Trophoblast cell (in vitro differentiated cells and primary cell): Measurements from ENCODE around the gene TRAPPC5.

ENCODE experiments used
- DNase-seq, 2 donors: peaks; one replicate each; pipeline ENCODE4 v3.0.0-alpha.2; 2016
- H2AFZ ChIP-seq: 2 replicates; pipeline ENCODE4 v1.6.1; 2013; ENCODE audit warnings: low read length, moderate library complexity, mild to moderate bottlenecking; ENCODE audit not compliant: insufficient read depth, poor library complexity
- H2AK5ac ChIP-seq: 2 replicates; pipeline ENCODE4 v1.6.1; 2013; ENCODE audit warnings: mild to moderate bottlenecking, low read length
- H2BK120ac ChIP-seq: 2 replicates; pipeline ENCODE4 v1.6.1; 2013; ENCODE audit warnings: low read length, mild to moderate bottlenecking, moderate library complexity; ENCODE audit not compliant: insufficient read depth, poor library complexity
- H2BK12ac ChIP-seq: 2 replicates; pipeline ENCODE4 v1.6.1; 2013; ENCODE audit warnings: mild to moderate bottlenecking, low read length, moderate library complexity
- H2BK5ac ChIP-seq: 2 replicates; pipeline ENCODE4 v1.6.1; 2013; ENCODE audit warnings: low read length, low read depth, moderate library complexity, mild to moderate bottlenecking; ENCODE audit not compliant: poor library complexity
- H3K14ac ChIP-seq: 2 replicates; pipeline ENCODE4 v1.6.1; 2013; ENCODE audit warnings: mild to moderate bottlenecking, low read length
- H3K18ac ChIP-seq: 2 replicates; pipeline ENCODE4 v1.6.1; 2013; ENCODE audit warnings: mild to moderate bottlenecking, low read length
- H3K23ac ChIP-seq: 2 replicates; pipeline ENCODE4 v1.6.1; 2013; ENCODE audit warnings: low read length
- H3K27ac ChIP-seq: 2 replicates; pipeline ENCODE4 v1.5.1; 2013; ENCODE audit warnings: low read depth, mild to moderate bottlenecking, inconsistent platforms, low read length, moderate library complexity
- H3K27me3 ChIP-seq: 2 replicates; pipeline ENCODE4 v1.6.1; 2013; ENCODE audit warnings: inconsistent platforms, mild to moderate bottlenecking, low read length, moderate library complexity; ENCODE audit not compliant: insufficient read depth
- H3K36me3 ChIP-seq, 2 experiments: 1 replicate in 1 of 2; 2 replicates in 1 of 2; pipeline ENCODE4 v1.6.1; 2013; ENCODE audit warnings: low read length in 2 of 2, mild to moderate bottlenecking in 2 of 2, moderate library complexity in 1 of 2; ENCODE audit not compliant: insufficient read depth in 2 of 2, control insufficient read depth in 1 of 2
- H3K4ac ChIP-seq: 2 replicates; pipeline ENCODE4 v1.6.1; 2013; ENCODE audit warnings: low read depth, mild to moderate bottlenecking, low read length, moderate library complexity
- H3K4me1 ChIP-seq, 2 experiments: 1 replicate in 1 of 2; 2 replicates in 1 of 2; pipeline ENCODE4 v1.6.1; 2013; ENCODE audit warnings: low read length in 2 of 2, mild to moderate bottlenecking in 2 of 2, moderate library complexity in 1 of 2; ENCODE audit not compliant: insufficient read depth in 2 of 2, control insufficient read depth in 1 of 2
- H3K4me2 ChIP-seq: 2 replicates; pipeline ENCODE4 v1.6.1; 2013; ENCODE audit warnings: inconsistent platforms, mild to moderate bottlenecking, low read length, moderate library complexity
- H3K4me3 ChIP-seq: 2 replicates; pipeline ENCODE4 v1.5.1; 2013; ENCODE audit warnings: mild to moderate bottlenecking, low read depth, low read length, inconsistent platforms
- H3K79me1 ChIP-seq: one replicate; pipeline ENCODE4 v1.6.1; 2013; ENCODE audit warnings: low read length
- H3K79me2 ChIP-seq: 2 replicates; pipeline ENCODE4 v1.6.1; 2013; ENCODE audit warnings: low read length, mild to moderate bottlenecking; ENCODE audit not compliant: control insufficient read depth, insufficient read depth, poor library complexity
- H3K9ac ChIP-seq: 2 replicates; pipeline ENCODE4 v1.6.1; 2013; ENCODE audit warnings: mild to moderate bottlenecking, low read length
- H3K9me3 ChIP-seq: 2 replicates; pipeline ENCODE4 v1.6.1; 2013; ENCODE audit warnings: low read depth, mild to moderate bottlenecking, control low read depth, inconsistent platforms, low read length; ENCODE audit not compliant: insufficient read depth
- H4K12ac ChIP-seq: 2 replicates; pipeline ENCODE4 v1.6.1; 2013; ENCODE audit warnings: low read depth, mild to moderate bottlenecking, low read length, moderate library complexity
- H4K8ac ChIP-seq: 2 replicates; pipeline ENCODE4 v1.6.1; 2013; ENCODE audit warnings: low read depth, mild to moderate bottlenecking, low read length, moderate library complexity
- H4K91ac ChIP-seq: one replicate; pipeline ENCODE4 v1.6.1; 2013; ENCODE audit warnings: low read depth, mild to moderate bottlenecking, low read length, moderate library complexity
- WGBS: extraction: QIAGEN DNeasy Blood & Tissue Kit; methylation state at CpG from one replicate; pipeline ENCODE4 v1.1.7; 2013; ENCODE audit warnings: missing lambda C conversion rate; ENCODE audit not compliant: insufficient read length, insufficient coverage; ENCODE audit errors: extremely low coverage; 5-methylcytosine and 5-hydroxymethylcytosine counted together

TRAPPC5 gene

DNA sequence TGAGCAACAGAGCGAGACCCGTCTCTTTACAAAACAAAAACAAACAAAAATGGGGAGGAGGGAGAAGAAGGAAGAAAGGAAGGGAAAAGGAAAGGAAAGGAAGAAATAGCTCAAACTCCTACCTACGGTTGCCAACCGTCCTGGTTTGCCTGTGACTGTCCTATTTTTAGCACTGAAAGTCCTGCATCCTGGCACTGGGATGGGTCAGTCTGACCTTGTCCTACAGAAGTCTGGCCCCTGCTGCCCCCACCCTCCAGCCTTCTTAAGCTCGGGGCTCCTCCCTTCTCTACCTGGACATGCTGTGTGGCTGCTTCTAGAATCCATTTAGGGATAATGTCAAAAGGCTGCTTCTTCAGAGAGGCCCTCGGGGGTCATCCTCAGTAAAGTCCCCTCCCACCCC is 45.0 kb upstream of the TRAPPC5 start:
- WGBS: no CpG with 5 or more reads among the region's 6 CpGs
- Histone ChIP-seq H3K36me3 (peaks cover 13 to 18% of the 10 kb centered on the region in 2 experiments), H3K79me2 (peaks cover 7% of the 10 kb centered on the region), H3K4me2 (no peak overlapping the region), H3K79me1 (peaks cover 6% of the 10 kb centered on the region), H3K27ac (no peak overlapping the region), H3K4me1 (peaks cover 7 to 12% of the 10 kb centered on the region in 2 experiments), H2AFZ (no peak overlapping the region), H2BK5ac (no peak overlapping the region), H4K12ac (no peak overlapping the region), H3K18ac (no peak overlapping the region), H3K27me3 (no peaks in the 10 kb centered on the region), H3K9ac (no peak overlapping the region), H2BK120ac (no peak overlapping the region), H2AK5ac (no peak overlapping the region), H3K14ac (no peak overlapping the region), H3K4ac (no peak overlapping the region), H3K9me3 (peaks cover 11% of the 10 kb centered on the region), H3K23ac (no peak overlapping the region), H4K8ac (no peak overlapping the region), H2BK12ac (no peak overlapping the region), H3K4me3 (no peak overlapping the region), H4K91ac (no peak overlapping the region)
- DNase-seq: no peak

- Histone ChIP-seq H3K4ac (no peak overlapping the region), H3K27ac (no peak overlapping the region), H3K9me3 (peaks cover 11% of the 10 kb centered on the region), H3K36me3 (peaks cover 13 to 18% of the 10 kb centered on the region in 2 experiments), H2BK5ac (no peak overlapping the region), H3K23ac (no peak overlapping the region), H3K27me3 (no peaks in the 10 kb centered on the region), H3K4me3 (no peak overlapping the region), H2BK120ac (no peak overlapping the region), H3K14ac (no peak overlapping the region), H4K12ac (no peak overlapping the region), H2AFZ (no peak overlapping the region), H3K18ac (no peak overlapping the region), H4K91ac (peak overlapping the region; percentile 11), H3K9ac (no peak overlapping the region), H3K4me2 (peak overlapping the region; percentile 63), H2AK5ac (no peak overlapping the region), H3K79me2 (peaks cover 7% of the 10 kb centered on the region), H3K79me1 (peaks cover 6% of the 10 kb centered on the region), H3K4me1 (peaks cover 7 to 11% of the 10 kb centered on the region in 2 experiments), H4K8ac (peak overlapping the region; percentile 48), H2BK12ac (no peak overlapping the region)
- no CpG with 5 or more reads among the region's 16 CpGs for WGBS
- DNase-seq: no peak
Observed at GRCh38 chr19:7636317-7636690, 44.3 kb upstream of the TRAPPC5 start.

DNA sequence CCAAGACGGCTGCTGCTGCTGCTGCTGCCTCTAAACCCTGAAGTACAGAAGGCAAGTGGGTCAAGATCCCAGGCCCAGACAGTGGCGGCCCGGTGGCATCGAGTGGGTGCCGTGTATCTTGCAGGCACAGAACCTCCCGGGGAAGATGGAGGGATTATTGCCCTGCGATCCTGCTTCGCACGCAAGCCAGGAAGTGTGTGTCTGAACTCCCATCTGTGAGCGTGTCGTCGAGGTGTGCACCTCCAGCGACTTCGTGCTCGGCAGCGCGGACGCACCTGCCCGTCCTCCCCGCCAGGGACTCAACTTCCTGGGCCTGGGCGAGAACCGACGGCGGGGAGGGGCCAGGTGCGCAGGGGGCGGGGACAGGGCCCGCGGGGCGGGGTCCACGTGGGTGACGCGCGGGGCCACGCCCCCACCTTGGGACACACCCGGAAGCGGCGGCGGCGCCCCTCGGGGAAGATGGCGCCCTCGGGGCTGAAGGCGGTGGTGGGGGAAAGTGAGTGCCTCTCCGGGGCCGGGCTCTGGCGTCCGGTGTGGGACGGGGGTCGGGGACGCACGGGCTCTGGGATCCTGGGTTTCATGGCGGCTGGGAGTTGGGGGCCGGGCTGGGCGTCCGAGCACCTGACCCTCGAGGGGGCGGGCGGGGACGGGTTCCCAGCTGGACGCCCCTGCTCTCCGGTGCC is 43.8 kb upstream of the TRAPPC5 start, which contains the start of gene STXBP2:
TSS of gene STXBP2 (plus strand) at position 420 of the 683 bp plus-strand sequence. CDS start at position 460, 40 bp downstream.
- H3K79me1 ChIP-seq: peaks cover 6% of the 10 kb centered on the region
- peaks cover 11% of the 10 kb centered on the region for H3K9me3 ChIP-seq
- WGBS: no CpG with 5 or more reads among the region's 61 CpGs

DNA sequence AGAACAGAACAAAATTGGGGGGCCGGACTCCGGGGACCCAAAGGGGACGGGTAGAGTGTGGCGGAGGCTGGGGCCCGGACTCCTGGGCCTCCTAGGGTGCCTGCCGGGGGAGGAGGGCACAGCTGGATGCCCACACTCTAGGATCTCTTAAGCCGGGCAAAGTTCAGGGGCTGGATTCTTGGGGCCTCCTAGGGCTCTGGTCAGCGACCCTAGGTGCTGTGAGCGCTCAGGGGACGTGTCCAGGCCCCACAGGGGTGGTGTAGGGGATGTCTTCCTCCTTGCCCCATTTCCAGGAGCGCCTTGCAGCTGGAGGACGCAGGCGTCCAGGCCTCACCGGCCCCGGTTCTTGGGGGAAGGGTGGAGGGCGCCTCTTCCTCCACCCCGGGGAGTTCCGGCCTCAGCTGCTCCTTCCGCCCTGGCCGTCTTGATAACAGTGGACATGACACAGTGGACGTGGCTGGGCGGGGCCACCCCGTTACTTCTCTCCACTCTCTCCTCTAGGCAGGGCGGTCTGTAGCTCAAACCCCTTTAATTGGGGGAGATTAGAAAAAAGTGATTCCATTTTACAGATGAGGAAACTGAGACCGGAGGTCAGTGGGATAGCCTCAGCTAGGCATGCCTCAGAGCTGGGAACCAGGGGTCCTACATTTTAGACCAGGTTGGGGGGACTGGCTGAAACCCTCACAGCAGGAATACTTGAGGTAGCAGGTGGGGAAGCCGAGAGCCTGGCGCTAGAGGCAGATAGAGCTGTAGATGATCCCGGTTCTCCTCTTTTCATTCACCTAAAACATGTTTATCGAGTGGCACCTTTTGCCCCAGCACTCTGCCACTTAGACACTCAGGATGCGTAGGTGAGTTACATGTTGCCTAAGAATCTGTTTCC is 43.0 kb upstream of the TRAPPC5 start:
- no peak overlapping the region for H2BK12ac ChIP-seq
- WGBS: no CpG with 5 or more reads among the region's 30 CpGs
- H4K8ac ChIP-seq: peak overlapping the region; percentile 87
- H3K27me3 ChIP-seq: no peaks in the 10 kb centered on the region
- H3K36me3 ChIP-seq: peaks cover 14 to 16% of the 10 kb centered on the region in 2 experiments
- peak overlapping the region; percentile 84 for H3K4me3 ChIP-seq
- peak overlapping the region; percentile 87 for H3K9ac ChIP-seq
- peak overlapping the region; percentile 19 for H3K14ac ChIP-seq
- peak overlapping the region; percentile 57 for H3K4ac ChIP-seq
- H3K23ac ChIP-seq: no peak overlapping the region
- peak overlapping the region; percentile 67 for H2AK5ac ChIP-seq
- H3K79me2 ChIP-seq: peaks cover 7% of the 10 kb centered on the region
- H4K91ac ChIP-seq: peak overlapping the region; percentile 70
- H3K27ac ChIP-seq: no peak overlapping the region
- H3K4me1 ChIP-seq: peaks cover 7 to 11% of the 10 kb centered on the region in 2 experiments
- peak overlapping the region; percentile 84 for H4K12ac ChIP-seq
- peaks cover 6% of the 10 kb centered on the region for H3K79me1 ChIP-seq
- peaks cover 8% of the 10 kb centered on the region for H3K9me3 ChIP-seq
- peak overlapping the region; percentile 40 for H3K18ac ChIP-seq
- H2BK5ac ChIP-seq: peak overlapping the region; percentile 9
- H2AFZ ChIP-seq: no peak overlapping the region
- DNase-seq: peak; percentile 46 to 59
- H3K4me2 ChIP-seq: peak overlapping the region; percentile 89
- peak overlapping the region; percentile 36 for H2BK120ac ChIP-seq

More for the DNA sequence above, 43.8 kb upstream of the TRAPPC5 start, which contains the start of gene STXBP2:
- H3K4me3 ChIP-seq: peak within 1 kb of the TSS; percentile 84
- H4K91ac ChIP-seq: peak within 1 kb of the TSS; percentile 70
- H4K8ac ChIP-seq: peak within 1 kb of the TSS; percentile 87
- H3K27me3 ChIP-seq: no peaks in the 10 kb centered on the region
- H3K27ac ChIP-seq: no peak within 1 kb of the TSS
- H3K36me3 ChIP-seq: peaks cover 10 to 17% of the 10 kb centered on the region in 2 experiments
- peak within 1 kb of the TSS; percentile 57 for H3K4ac ChIP-seq
- peak within 1 kb of the TSS; percentile 67 for H2AK5ac ChIP-seq
- H3K14ac ChIP-seq: peak within 1 kb of the TSS; percentile 20
- no peak within 1 kb of the TSS for H2AFZ ChIP-seq
- peak within 1 kb of the TSS; percentile 36 for H2BK120ac ChIP-seq
- peak; percentile 79 to 91 for DNase-seq
- peak within 1 kb of the TSS; percentile 89 for H3K4me2 ChIP-seq
- H3K18ac ChIP-seq: peak within 1 kb of the TSS; percentile 40
- peaks cover 7 to 11% of the 10 kb centered on the region in 2 experiments for H3K4me1 ChIP-seq
- H2BK5ac ChIP-seq: peak within 1 kb of the TSS; percentile 9
- H3K23ac ChIP-seq: no peak within 1 kb of the TSS
- H3K79me2 ChIP-seq: peaks cover 7% of the 10 kb centered on the region
- H4K12ac ChIP-seq: peak within 1 kb of the TSS; percentile 84
- H2BK12ac ChIP-seq: no peak within 1 kb of the TSS
- H3K9ac ChIP-seq: peak within 1 kb of the TSS; percentile 87
